ENCODE data around the gene LPP.

The LPP gene

GRCh38 chr3:188170461-188171459, 16.8 kb downstream of the LPP start:
- DNase-seq (ENCODE audit: low read depth in 2 of 2): no peak

- no peak for DNase-seq (ENCODE audit: low read depth in 2 of 2)
Observed at GRCh38 chr3:188171682-188172467, 17.9 kb downstream of the LPP start.

GRCh38 chr3:188174317-188175044, 20.5 kb downstream of the LPP start:
- no peak for DNase-seq (ENCODE audit: low read depth in 2 of 2)

GRCh38 chr3:188176476-188176875, 22.5 kb downstream of the LPP start:
- DNase-seq (ENCODE audit: low read depth in 2 of 2): no peak

- DNase-seq (ENCODE audit: low read depth in 2 of 2): no peak
Observed at GRCh38 chr3:188176884-188177283, 22.9 kb downstream of the LPP start.

- DNase-seq (ENCODE audit: low read depth in 2 of 2): no peak
Observed at GRCh38 chr3:188177721-188178120, 23.8 kb downstream of the LPP start.

- DNase-seq (ENCODE audit: low read depth in 2 of 2): no peak
Observed at GRCh38 chr3:188178293-188178936, 24.5 kb downstream of the LPP start.

GRCh38 chr3:188179006-188179966, 25.3 kb downstream of the LPP start:
- DNase-seq (ENCODE audit: low read depth in 2 of 2): no peak

- no peak for DNase-seq (ENCODE audit: low read depth in 2 of 2)
Observed at GRCh38 chr3:188180114-188180513, 26.2 kb downstream of the LPP start.

GRCh38 chr3:188183452-188183851, 29.5 kb downstream of the LPP start:
- no peak for DNase-seq (ENCODE audit: low read depth in 2 of 2)

- no peak for DNase-seq (ENCODE audit: low read depth in 2 of 2)
Observed at GRCh38 chr3:188184160-188184559, 30.2 kb downstream of the LPP start.

GRCh38 chr3:188184649-188185048, 30.7 kb downstream of the LPP start:
- no peak for DNase-seq (ENCODE audit: low read depth in 2 of 2)

- DNase-seq (ENCODE audit: low read depth in 2 of 2): no peak
Observed at GRCh38 chr3:188185717-188186251, 31.8 kb downstream of the LPP start.

- no peak for DNase-seq (ENCODE audit: low read depth in 2 of 2)
Observed at GRCh38 chr3:188187053-188187452, 33.1 kb downstream of the LPP start.

GRCh38 chr3:188188911-188189310, 35.0 kb downstream of the LPP start:
- no peak for DNase-seq (ENCODE audit: low read depth in 2 of 2)

GRCh38 chr3:188191460-188191859, 37.5 kb downstream of the LPP start:
- no peak for DNase-seq (ENCODE audit: low read depth in 2 of 2)

GRCh38 chr3:188192034-188192433, 38.1 kb downstream of the LPP start:
- DNase-seq (ENCODE audit: low read depth in 2 of 2): no peak

GRCh38 chr3:188194332-188194731, 40.4 kb downstream of the LPP start:
- DNase-seq (ENCODE audit: low read depth in 2 of 2): no peak

- no peak for DNase-seq (ENCODE audit: low read depth in 2 of 2)
Observed at GRCh38 chr3:188196232-188196990, 42.5 kb downstream of the LPP start.
